IPS-18a (cell line): ENCODE results near the gene SLC39A6.
"Not testable (repeated sequence)": the region's sequence is repeated elsewhere in the genome, so short reads cannot be mapped to it uniquely, and the experiment has no call there.

Source experiments
- H3K27ac ChIP-seq: one replicate; pipeline ENCODE4 v1.5.1; 2013; ENCODE audit warnings: low read length
- H3K27me3 ChIP-seq: one replicate; pipeline ENCODE4 v1.6.1; 2013; ENCODE audit warnings: mild to moderate bottlenecking, low read length; ENCODE audit not compliant: control insufficient read depth, insufficient read depth
- H3K36me3 ChIP-seq: one replicate; pipeline ENCODE4 v1.6.1; 2013; ENCODE audit warnings: low read depth, low read length; ENCODE audit not compliant: control insufficient read depth
- H3K4me1 ChIP-seq: one replicate; pipeline ENCODE4 v1.6.1; 2013; ENCODE audit warnings: low read depth, low read length; ENCODE audit not compliant: control insufficient read depth
- H3K4me3 ChIP-seq: one replicate; pipeline ENCODE4 v1.5.1; 2013; ENCODE audit warnings: low read length
- H3K9ac ChIP-seq: one replicate; pipeline ENCODE4 v1.6.1; 2013; ENCODE audit warnings: mild to moderate bottlenecking, low read length, moderate library complexity
- H3K9me3 ChIP-seq: one replicate; pipeline ENCODE4 v1.6.1; 2013; ENCODE audit warnings: low read depth, low read length; ENCODE audit not compliant: control insufficient read depth

The SLC39A6 gene

GRCh38 chr18:36073676-36074075 lies 55.5 kb downstream of the SLC39A6 start:
- no peaks in the 10 kb centered on the region for H3K27me3 ChIP-seq
- H3K36me3 ChIP-seq = no peaks in the 10 kb centered on the region
- no peak overlapping the region for H3K4me3 ChIP-seq
- H3K27ac ChIP-seq = no peak overlapping the region
- H3K9ac ChIP-seq = no peak overlapping the region
- no peaks in the 10 kb centered on the region for H3K4me1 ChIP-seq
- peaks cover under 1% of the 10 kb centered on the region for H3K9me3 ChIP-seq

- not testable (repeated sequence) for H3K36me3 ChIP-seq, H3K4me3 ChIP-seq, H3K9ac ChIP-seq, H3K9me3 ChIP-seq, H3K27ac ChIP-seq, H3K27me3 ChIP-seq, H3K4me1 ChIP-seq
Measured at GRCh38 chr18:36072406-36072805, 56.7 kb downstream of the SLC39A6 start.

GRCh38 chr18:36067055-36067957 lies 61.8 kb downstream of the SLC39A6 start, which contains the start of gene RPRD1A:
RPRD1A (minus strand) TSS chr18:36067559; CDS start chr18:36067404, 155 bp downstream.
- H3K27ac ChIP-seq = peak within 1 kb of the TSS; percentile 62
- H3K4me3 ChIP-seq = peak within 1 kb of the TSS; percentile 83
- H3K9ac ChIP-seq = peak within 1 kb of the TSS; percentile 93
- H3K27me3 ChIP-seq = no peaks in the 10 kb centered on the region
- peaks cover 19% of the 10 kb centered on the region for H3K4me1 ChIP-seq
- no peaks in the 10 kb centered on the region for H3K36me3 ChIP-seq
- no peaks in the 10 kb centered on the region for H3K9me3 ChIP-seq

- Histone ChIP-seq H3K36me3 (no peaks in the 10 kb centered on the region), H3K9ac (peak overlapping the region; percentile 93), H3K27me3 (no peaks in the 10 kb centered on the region), H3K9me3 (no peaks in the 10 kb centered on the region), H3K27ac (peak overlapping the region; percentile 46), H3K4me1 (peaks cover 19% of the 10 kb centered on the region), H3K4me3 (peak overlapping the region; percentile 83)
Measured at GRCh38 chr18:36066686-36067054, 62.5 kb downstream of the SLC39A6 start.

GRCh38 chr18:36066001-36066400 lies 63.1 kb downstream of the SLC39A6 start:
- Histone ChIP-seq H3K4me3 (peak overlapping the region; percentile 83), H3K9ac (peak overlapping the region; percentile 93), H3K36me3 (no peaks in the 10 kb centered on the region), H3K4me1 (peaks cover 19% of the 10 kb centered on the region), H3K27me3 (no peaks in the 10 kb centered on the region), H3K27ac (peak overlapping the region; percentile 46), H3K9me3 (no peaks in the 10 kb centered on the region)

- not testable (repeated sequence) for H3K36me3 ChIP-seq, H3K27ac ChIP-seq, H3K4me3 ChIP-seq, H3K9me3 ChIP-seq, H3K9ac ChIP-seq, H3K27me3 ChIP-seq
- H3K4me1 ChIP-seq = peaks cover 19% of the 10 kb centered on the region
Measured at GRCh38 chr18:36064809-36065079, 64.4 kb downstream of the SLC39A6 start.

- no peak overlapping the region for H3K4me3 ChIP-seq
- no peak overlapping the region for H3K9ac ChIP-seq
- peaks cover 19% of the 10 kb centered on the region for H3K4me1 ChIP-seq
- no peak overlapping the region for H3K27ac ChIP-seq
- no peaks in the 10 kb centered on the region for H3K9me3 ChIP-seq
- H3K36me3 ChIP-seq = no peaks in the 10 kb centered on the region
- H3K27me3 ChIP-seq = no peaks in the 10 kb centered on the region
Measured at GRCh38 chr18:36064027-36064808, 64.9 kb downstream of the SLC39A6 start.

GRCh38 chr18:36058674-36059073 lies 70.5 kb downstream of the SLC39A6 start:
- no peak overlapping the region for H3K9ac ChIP-seq
- H3K27me3 ChIP-seq = no peaks in the 10 kb centered on the region
- no peak overlapping the region for H3K27ac ChIP-seq
- H3K9me3 ChIP-seq = no peaks in the 10 kb centered on the region
- no peaks in the 10 kb centered on the region for H3K36me3 ChIP-seq
- no peak overlapping the region for H3K4me3 ChIP-seq
- peaks cover 4% of the 10 kb centered on the region for H3K4me1 ChIP-seq
